GM12878 (cell line): ENCODE measurements around the gene GALNT18. TPM values are rescaled to one million over a fixed set of nuclear protein-coding genes. Genes with fewer than 3 reads are reported as not detected.

Experiments used
- ATAC-seq: fragments of 200-7000 bp; cut with Tn5 transposase; 3 replicates; pipeline ENCODE4 v1.9.1; 2020; ENCODE audit warnings: mild to moderate bottlenecking, moderate library complexity
- BruUV-seq: library from RNA; stranded (reverse); fragments of 400-500 nt; replicated peaks from 2 replicates; lab custom pipeline; 2021; lab: Mats Ljungman, UMichigan
- CTCF ChIA-PET: fragments of 300-600 bp; sonication (Branson Sonifier 250); formaldehyde crosslinking; extraction: SDS; loops from one replicate; lab custom pipeline; 2021; ENCODE audit warnings: inconsistent platforms; lab: Yijun Ruan, JAX
- POLR2A ChIA-PET: fragments of 350-600 bp; formaldehyde crosslinking; extraction: SDS; loops from one replicate; lab custom pipeline; 2021; ENCODE audit warnings: inconsistent platforms; lab: Charles Lee
- RAD21 ChIA-PET: fragments of 300-600 bp; sonication (Branson Sonifier 250); formaldehyde crosslinking; loops from one replicate; lab custom pipeline; 2023; ENCODE audit warnings: antibody characterized with exemption; ENCODE audit not compliant: unreplicated experiment; lab: Charles Lee
- SMC1A ChIA-PET: fragments of 300-600 bp; sonication (Branson Sonifier 250); formaldehyde crosslinking; loops from one replicate; lab custom pipeline; 2023; ENCODE audit not compliant: unreplicated experiment, uncharacterized antibody; lab: Charles Lee
- DNase-seq: peaks from one replicate; pipeline ENCODE4 v3.0.0-alpha.2; 2011; ENCODE audit warnings: low read depth, low spot score
- FAIRE-seq: peaks from 3 replicates; lab custom pipeline; 2011; peaks lifted over from hg19 to GRCh38; lab: Jason Lieb, UNC
- H2AFZ ChIP-seq: 2 replicates; pipeline ENCODE4 v1.6.0; 2011; ENCODE audit warnings: low read depth, low read length, control low read depth; ENCODE audit not compliant: control insufficient read depth
- H3K27ac ChIP-seq: 2 replicates; pipeline ENCODE4 v1.5.1; 2011; ENCODE audit warnings: control low read depth; ENCODE audit not compliant: control insufficient read depth, insufficient read depth
- H3K27me3 ChIP-seq, 2 experiments: replicated peaks in 1 of 2; 2 replicates each; pipeline versions ENCODE4 v1.6.0 to v1.6.1; 2011; ENCODE audit warnings: low read length in 1 of 2; ENCODE audit not compliant: control insufficient read depth in 2 of 2, insufficient read depth in 2 of 2
- H3K36me3 ChIP-seq, 2 experiments: 2 replicates each; pipeline ENCODE4 v1.5.1; 2011; ENCODE audit warnings: low read length in 1 of 2; ENCODE audit not compliant: control insufficient read depth in 2 of 2, insufficient read depth in 2 of 2
- H3K4me1 ChIP-seq: 2 replicates; pipeline ENCODE4 v1.6.1; 2011; ENCODE audit warnings: mild to moderate bottlenecking, low read length, moderate library complexity, mixed read lengths; ENCODE audit not compliant: control insufficient read depth, insufficient read depth
- H3K4me2 ChIP-seq: 2 replicates; pipeline ENCODE4 v1.6.0; 2011; ENCODE audit warnings: control low read depth; ENCODE audit not compliant: control insufficient read depth, insufficient read depth
- H3K4me3 ChIP-seq: fragments of 200-600 bp; sonication (generic); 2 replicates; pipeline ENCODE4 v1.5.1; 2016
- H3K79me2 ChIP-seq: 2 replicates; pipeline ENCODE4 v1.6.0; 2011; ENCODE audit warnings: low read length; ENCODE audit not compliant: control insufficient read depth, insufficient read depth
- H3K9ac ChIP-seq: 2 replicates; pipeline ENCODE4 v1.8.0; 2011; ENCODE audit warnings: low read length, control low read depth, mixed read lengths; ENCODE audit not compliant: control insufficient read depth, insufficient read depth
- H3K9me3 ChIP-seq: replicated peaks from 3 replicates; pipeline ENCODE4 v1.5.1; 2011; ENCODE audit warnings: mild to moderate bottlenecking, low read length; ENCODE audit not compliant: control insufficient read depth, insufficient read depth
- H4K20me1 ChIP-seq: 2 replicates; pipeline ENCODE4 v1.6.0; 2011; ENCODE audit not compliant: control insufficient read depth, insufficient read depth
- CBX5 ChIP-seq: sonication (generic); IDR thresholded peaks from 2 replicates; pipeline ENCODE4 v1.6.1; 2016; ENCODE audit warnings: low read depth, moderate library complexity, mild to moderate bottlenecking, inconsistent platforms
- FOXM1 ChIP-seq: IDR thresholded peaks from 2 replicates; pipeline ENCODE4 v1.6.1; 2012; ENCODE audit warnings: low read depth, mild to moderate bottlenecking, inconsistent platforms, low read length, moderate library complexity
- HCFC1 ChIP-seq: fragments of 150-350 bp; IDR thresholded peaks from 2 replicates; pipeline ENCODE4 v1.6.1; 2014; ENCODE audit warnings: low read length
- IKZF1 ChIP-seq: fragments of 450-650 bp; conservative IDR thresholded peaks from 2 replicates; pipeline ENCODE4 v1.6.1; 2017; ENCODE audit warnings: antibody characterized with exemption, mild to moderate bottlenecking
- IRF4 ChIP-seq: IDR thresholded peaks from 2 replicates; pipeline ENCODE4 v1.6.1; 2011; ENCODE audit warnings: low read depth, low read length
- LARP7 ChIP-seq: fragments of 450-650 bp; IDR thresholded peaks from 2 replicates; pipeline ENCODE4 v1.6.1; 2017; ENCODE audit warnings: mild to moderate bottlenecking
- MEF2B ChIP-seq: fragments of 450-650 bp; IDR thresholded peaks from 2 replicates; pipeline ENCODE4 v1.6.1; 2018; ENCODE audit warnings: mild to moderate bottlenecking, moderate library complexity; ENCODE audit not compliant: partially characterized antibody, poor library complexity, severe bottlenecking
- MYB ChIP-seq: fragments of 150-350 bp; IDR thresholded peaks from 2 replicates; pipeline ENCODE4 v1.6.1; 2014; ENCODE audit warnings: mild to moderate bottlenecking, low read depth, low read length, borderline replicate concordance
- NFXL1 ChIP-seq: fragments of 450-650 bp; IDR thresholded peaks from 2 replicates; pipeline ENCODE4 v1.6.1; 2017; ENCODE audit warnings: antibody characterized with exemption, mild to moderate bottlenecking, borderline replicate concordance
- NFYA ChIP-seq: IDR thresholded peaks from 2 replicates; pipeline ENCODE4 v1.6.1; 2011; ENCODE audit warnings: low read depth, mild to moderate bottlenecking, low read length, improper control_type of control experiment, borderline replicate concordance
- SKIL ChIP-seq: fragments of 450-650 bp; IDR thresholded peaks from 2 replicates; pipeline ENCODE4 v1.6.1; 2017; ENCODE audit warnings: mild to moderate bottlenecking, low read depth, inconsistent platforms; ENCODE audit not compliant: poor library complexity, severe bottlenecking
- SMC3 ChIP-seq: IDR thresholded peaks from 2 replicates; pipeline ENCODE4 v1.6.1; 2011; ENCODE audit warnings: low read length, improper control_type of control experiment, borderline replicate concordance
- ZNF274 ChIP-seq: IDR thresholded peaks from one replicate; pipeline ENCODE4 v1.8.0; 2011; ENCODE audit not compliant: insufficient read length, insufficient read depth
- ZZZ3 ChIP-seq: IDR thresholded peaks from 2 replicates; pipeline ENCODE4 v1.6.1; 2011; ENCODE audit warnings: low read depth; ENCODE audit not compliant: control insufficient read depth, insufficient read length
- WGBS: methylation state at CpG from one replicate; pipeline ENCODE4 v1.1.6; 2016; ENCODE audit warnings: low lambda C conversion rate; ENCODE audit not compliant: insufficient replicate concordance, insufficient coverage; ENCODE audit errors: missing lambda C conversion rate; 5-methylcytosine and 5-hydroxymethylcytosine counted together
- in situ Hi-C: fragments of 300-500 bp; cut with MboI; formaldehyde crosslinking; loops from 9 replicates; pipeline ENCODE4 v1.14.3; 2018; ENCODE audit warnings: mixed read lengths
- intact Hi-C: fragments of 100-400 bp; cut with micrococcal nuclease; formaldehyde crosslinking; loops from one replicate; pipeline ENCODE4 v1.14.2; 2022; ENCODE audit not compliant: unreplicated experiment
- polyA plus RNA-seq, 11 experiments: library from polyadenylated mRNA; depleted of rRNA in 4 of 11; unstranded in 6 of 11; stranded (reverse) in 5 of 11; fragments of >200 nt; fragmentation: Nextera tagmentation in 4 of 11; fragmentation: Illumina TruSeq in 1 of 11; extraction: Ambion mirVana in 4 of 11; extraction: Trizol in 1 of 11; gene quantifications; 1 replicate in 1 of 11; 2 replicates in 10 of 11; pipeline versions ENCODE4 v1.2.1 to v1.2.3, GENCODE V29; 2011 to 2016; ENCODE audit warnings: inconsistent platforms in 2 of 11, missing spikeins in 2 of 11, low read depth in 1 of 11
- total RNA-seq, 4 experiments: library from RNA; depleted of rRNA in 3 of 4; stranded (reverse); fragments of >200 nt in 3 of 4; fragmentation: Illumina TruSeq in 1 of 4; extraction: Trizol in 1 of 4; gene quantifications; 2 replicates each; pipeline versions ENCODE4 v1.2.1 to v1.2.3, GENCODE V29; 2013 to 2021
- TF ChIP-seq, protein P1 (sequence below): fragments of 450-650 bp; IDR thresholded peaks from 2 replicates; pipeline ENCODE4 v1.6.1; 2017; ENCODE audit warnings: mild to moderate bottlenecking, moderate library complexity
- TF ChIP-seq, protein P2 (sequence below): IDR thresholded peaks from 2 replicates; pipeline ENCODE4 v1.6.1; 2011; ENCODE audit warnings: borderline replicate concordance, low read depth, mild to moderate bottlenecking, moderate library complexity, mixed read lengths, low read length; ENCODE audit not compliant: insufficient read depth; ENCODE audit errors: extremely low read length

Gene GALNT18
- total and polyA plus RNA-seq, 10 of the 15 experiments (the other 5 are each of a cell fraction or from before 2014, with no cell fraction given), result 1.2 to 14.2 (median 6.3) TPM

- in situ Hi-C loops (no loop called here), intact Hi-C loops (no loop called here)
- no peak for DNase-seq
- Histone ChIP-seq H3K4me3 (no peak overlapping the region), H4K20me1 (no peaks in the 10 kb centered on the region), H3K4me1 (peaks cover 18% of the 10 kb centered on the region), H2AFZ (no peak overlapping the region), H3K27ac (no peak overlapping the region), H3K27me3 (no peaks in the 10 kb centered on the region), H3K9ac (no peak overlapping the region), H3K4me2 (no peak overlapping the region), H3K9me3 (no peaks in the 10 kb centered on the region; the same call in 2 of the 3 replicates), H3K79me2 (no peaks in the 10 kb centered on the region), H3K36me3 (no peaks in the 10 kb centered on the region)
- no TSS peak for BruUV-seq
- FAIRE-seq, result no peak
- WGBS, result 75% methylated on average over 1 of the region's 6 CpGs
- ATAC-seq, result no peak
- RAD21 ChIA-PET, result interaction anchor here (1.0 kb wide), 1 partner anchor 13 kb away, joined by 4 read pairs; no protein-coding TSS in a partner anchor
- POLR2A ChIA-PET, result no interaction called here
- SMC1A ChIA-PET, result interaction anchor here (1.0 to 1.3 kb wide), 2 partner anchors 17 to 107 kb away, joined by 3 to 8 read pairs; no protein-coding TSS in a partner anchor
- CTCF ChIA-PET, result interaction anchor here (1.1 to 1.3 kb wide), 2 partner anchors 15 to 209 kb away, joined by 5 read pairs; no protein-coding TSS in a partner anchor
- TF ChIP-seq SMC3 (no peak), CBX5 (no peak), ZNF274 (no peak), IKZF1 (no peak), IRF4 (no peak), FOXM1 (no peak), NFXL1 (no peak), NFYA (no peak), LARP7 (no peak), MEF2B (no peak), ZZZ3 (no peak), MYB (no peak), SKIL (no peak), HCFC1 (no peak)
- TF ChIP-seq, protein P1, sequence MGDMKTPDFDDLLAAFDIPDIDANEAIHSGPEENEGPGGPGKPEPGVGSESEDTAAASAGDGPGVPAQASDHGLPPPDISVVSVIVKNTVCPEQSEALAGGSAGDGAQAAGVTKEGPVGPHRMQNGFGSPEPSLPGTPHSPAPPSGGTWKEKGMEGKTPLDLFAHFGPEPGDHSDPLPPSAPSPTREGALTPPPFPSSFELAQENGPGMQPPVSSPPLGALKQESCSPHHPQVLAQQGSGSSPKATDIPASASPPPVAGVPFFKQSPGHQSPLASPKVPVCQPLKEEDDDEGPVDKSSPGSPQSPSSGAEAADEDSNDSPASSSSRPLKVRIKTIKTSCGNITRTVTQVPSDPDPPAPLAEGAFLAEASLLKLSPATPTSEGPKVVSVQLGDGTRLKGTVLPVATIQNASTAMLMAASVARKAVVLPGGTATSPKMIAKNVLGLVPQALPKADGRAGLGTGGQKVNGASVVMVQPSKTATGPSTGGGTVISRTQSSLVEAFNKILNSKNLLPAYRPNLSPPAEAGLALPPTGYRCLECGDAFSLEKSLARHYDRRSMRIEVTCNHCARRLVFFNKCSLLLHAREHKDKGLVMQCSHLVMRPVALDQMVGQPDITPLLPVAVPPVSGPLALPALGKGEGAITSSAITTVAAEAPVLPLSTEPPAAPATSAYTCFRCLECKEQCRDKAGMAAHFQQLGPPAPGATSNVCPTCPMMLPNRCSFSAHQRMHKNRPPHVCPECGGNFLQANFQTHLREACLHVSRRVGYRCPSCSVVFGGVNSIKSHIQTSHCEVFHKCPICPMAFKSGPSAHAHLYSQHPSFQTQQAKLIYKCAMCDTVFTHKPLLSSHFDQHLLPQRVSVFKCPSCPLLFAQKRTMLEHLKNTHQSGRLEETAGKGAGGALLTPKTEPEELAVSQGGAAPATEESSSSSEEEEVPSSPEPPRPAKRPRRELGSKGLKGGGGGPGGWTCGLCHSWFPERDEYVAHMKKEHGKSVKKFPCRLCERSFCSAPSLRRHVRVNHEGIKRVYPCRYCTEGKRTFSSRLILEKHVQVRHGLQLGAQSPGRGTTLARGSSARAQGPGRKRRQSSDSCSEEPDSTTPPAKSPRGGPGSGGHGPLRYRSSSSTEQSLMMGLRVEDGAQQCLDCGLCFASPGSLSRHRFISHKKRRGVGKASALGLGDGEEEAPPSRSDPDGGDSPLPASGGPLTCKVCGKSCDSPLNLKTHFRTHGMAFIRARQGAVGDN, result no peak
- TF ChIP-seq, protein P2, sequence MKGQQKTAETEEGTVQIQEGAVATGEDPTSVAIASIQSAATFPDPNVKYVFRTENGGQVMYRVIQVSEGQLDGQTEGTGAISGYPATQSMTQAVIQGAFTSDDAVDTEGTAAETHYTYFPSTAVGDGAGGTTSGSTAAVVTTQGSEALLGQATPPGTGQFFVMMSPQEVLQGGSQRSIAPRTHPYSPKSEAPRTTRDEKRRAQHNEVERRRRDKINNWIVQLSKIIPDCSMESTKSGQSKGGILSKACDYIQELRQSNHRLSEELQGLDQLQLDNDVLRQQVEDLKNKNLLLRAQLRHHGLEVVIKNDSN, result no peak
These were observed 374.7 kb downstream of the GALNT18 start for GRCh38 chr11:11247086-11247485.
